DOHH2 (cell line): Measurements from ENCODE around the gene RABEPK.
"Not testable (repeated sequence)": the region's sequence is repeated elsewhere in the genome, so short reads cannot be mapped to it uniquely, and the experiment has no call there.

Experiments used
- H3F3A ChIP-seq: fragments of 200-600 bp; sonication (generic), shearing (Covaris generic); 2 replicates; pipeline ENCODE4 v1.6.0; 2016; ENCODE audit warnings: antibody characterized with exemption, mild to moderate bottlenecking; ENCODE audit not compliant: control insufficient read depth, insufficient read depth
- H3K27ac ChIP-seq: fragments of 200-600 bp; sonication (generic); 2 replicates; pipeline ENCODE4 v1.5.1; 2014; ENCODE audit warnings: low read depth, mild to moderate bottlenecking, low read length, moderate library complexity
- H3K27me3 ChIP-seq: fragments of 200-600 bp; sonication (generic); 2 replicates; pipeline ENCODE4 v1.6.1; 2014; ENCODE audit warnings: mild to moderate bottlenecking, low read length, mixed read lengths; ENCODE audit not compliant: control insufficient read depth
- H3K36me3 ChIP-seq: fragments of 200-600 bp; sonication (generic); 2 replicates; pipeline ENCODE4 v1.6.1; 2014; ENCODE audit warnings: mild to moderate bottlenecking, low read length, moderate library complexity, mixed read lengths; ENCODE audit not compliant: control insufficient read depth
- H3K4me1 ChIP-seq: fragments of 200-600 bp; sonication (generic); 2 replicates; pipeline ENCODE4 v1.6.1; 2014; ENCODE audit warnings: mild to moderate bottlenecking, low read length, mixed read lengths; ENCODE audit not compliant: control insufficient read depth
- H3K4me2 ChIP-seq: fragments of 200-600 bp; sonication (generic); 2 replicates; pipeline ENCODE4 v1.6.0; 2014; ENCODE audit warnings: mild to moderate bottlenecking, low read length, moderate library complexity
- H3K4me3 ChIP-seq: fragments of 200-600 bp; sonication (generic); 2 replicates; pipeline ENCODE4 v1.5.1; 2014; ENCODE audit warnings: mild to moderate bottlenecking, low read length, mixed read lengths
- H3K79me2 ChIP-seq: fragments of 200-600 bp; sonication (generic); 2 replicates; pipeline ENCODE4 v1.6.1; 2014; ENCODE audit warnings: mild to moderate bottlenecking, low read length, mixed read lengths; ENCODE audit not compliant: control insufficient read depth
- H3K9me2 ChIP-seq: fragments of 200-600 bp; sonication (generic); replicated peaks from 2 replicates; pipeline ENCODE4 v1.6.1; 2014; ENCODE audit warnings: mild to moderate bottlenecking, low read length, mixed read lengths; ENCODE audit not compliant: control insufficient read depth
- H3K9me3 ChIP-seq: fragments of 200-600 bp; sonication (generic); 2 replicates; pipeline ENCODE4 v1.6.1; 2014; ENCODE audit warnings: antibody characterized with exemption, low read length, mixed read lengths; ENCODE audit not compliant: control insufficient read depth, insufficient read depth
- H4K20me1 ChIP-seq: fragments of 200-600 bp; sonication (generic); 2 replicates; pipeline ENCODE4 v1.6.0; 2014; ENCODE audit warnings: low read depth, mild to moderate bottlenecking, antibody characterized with exemption, low read length, moderate library complexity; ENCODE audit not compliant: control insufficient read depth, insufficient read depth
- EZH2phosphoT487 ChIP-seq: fragments of 200-600 bp; sonication (generic); IDR thresholded peaks from 2 replicates; pipeline ENCODE4 v1.6.1; 2017; ENCODE audit warnings: borderline replicate concordance, mild to moderate bottlenecking, antibody characterized with exemption, low read length, moderate library complexity, mixed read lengths
- TF ChIP-seq, protein P1 (sequence below): fragments of 200-600 bp; sonication (generic); IDR thresholded peaks from one replicate; pipeline ENCODE4 v1.5.1; 2014; ENCODE audit warnings: antibody characterized with exemption, mild to moderate bottlenecking, low read depth, low read length; ENCODE audit not compliant: poor library complexity, severe bottlenecking

Gene RABEPK

DNA sequence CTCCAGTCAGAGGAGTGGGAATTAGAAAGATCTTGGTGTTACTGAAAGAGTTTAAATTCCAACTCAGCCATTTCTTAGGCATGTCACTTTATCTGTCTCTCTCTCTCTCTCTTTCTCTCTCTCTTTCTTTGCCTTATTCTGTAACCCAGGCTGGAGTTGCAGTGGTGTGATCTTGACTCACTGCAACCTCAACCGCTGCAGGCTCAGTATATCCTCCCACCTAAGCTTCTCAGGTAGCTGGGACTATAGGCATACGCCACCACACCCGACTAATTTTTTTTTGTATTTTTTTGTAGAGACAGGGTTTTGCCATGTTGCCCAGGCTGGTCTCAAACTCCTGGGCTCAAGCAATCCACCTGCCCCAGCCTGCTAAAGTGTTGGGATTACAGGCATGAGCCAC is 18.3 kb downstream of the RABEPK start:
- no peak for TF ChIP-seq EZH2phosphoT487
- TF ChIP-seq, protein P1, sequence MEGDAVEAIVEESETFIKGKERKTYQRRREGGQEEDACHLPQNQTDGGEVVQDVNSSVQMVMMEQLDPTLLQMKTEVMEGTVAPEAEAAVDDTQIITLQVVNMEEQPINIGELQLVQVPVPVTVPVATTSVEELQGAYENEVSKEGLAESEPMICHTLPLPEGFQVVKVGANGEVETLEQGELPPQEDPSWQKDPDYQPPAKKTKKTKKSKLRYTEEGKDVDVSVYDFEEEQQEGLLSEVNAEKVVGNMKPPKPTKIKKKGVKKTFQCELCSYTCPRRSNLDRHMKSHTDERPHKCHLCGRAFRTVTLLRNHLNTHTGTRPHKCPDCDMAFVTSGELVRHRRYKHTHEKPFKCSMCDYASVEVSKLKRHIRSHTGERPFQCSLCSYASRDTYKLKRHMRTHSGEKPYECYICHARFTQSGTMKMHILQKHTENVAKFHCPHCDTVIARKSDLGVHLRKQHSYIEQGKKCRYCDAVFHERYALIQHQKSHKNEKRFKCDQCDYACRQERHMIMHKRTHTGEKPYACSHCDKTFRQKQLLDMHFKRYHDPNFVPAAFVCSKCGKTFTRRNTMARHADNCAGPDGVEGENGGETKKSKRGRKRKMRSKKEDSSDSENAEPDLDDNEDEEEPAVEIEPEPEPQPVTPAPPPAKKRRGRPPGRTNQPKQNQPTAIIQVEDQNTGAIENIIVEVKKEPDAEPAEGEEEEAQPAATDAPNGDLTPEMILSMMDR, result no peak
- Histone ChIP-seq H3K4me3 (no peak overlapping the region), H3K27ac (no peak overlapping the region), H3K36me3 (peaks cover 15% of the 10 kb centered on the region), H3K79me2 (no peaks in the 10 kb centered on the region), H3K9me3 (no peaks in the 10 kb centered on the region), H3F3A (no peaks in the 10 kb centered on the region), H4K20me1 (no peaks in the 10 kb centered on the region), H3K4me2 (no peak overlapping the region), H3K4me1 (no peaks in the 10 kb centered on the region), H3K27me3 (no peaks in the 10 kb centered on the region), H3K9me2 (no peaks in the 10 kb centered on the region)

GRCh38 chr9:125224858-125225257 is 24.5 kb downstream of the RABEPK start:
- H3K36me3 ChIP-seq, H3K9me3 ChIP-seq, H4K20me1 ChIP-seq, H3K27ac ChIP-seq, H3K4me2 ChIP-seq, H3K79me2 ChIP-seq, H3K27me3 ChIP-seq, H3F3A ChIP-seq, H3K9me2 ChIP-seq, H3K4me3 ChIP-seq, H3K4me1 ChIP-seq: not testable (repeated sequence)

DNA sequence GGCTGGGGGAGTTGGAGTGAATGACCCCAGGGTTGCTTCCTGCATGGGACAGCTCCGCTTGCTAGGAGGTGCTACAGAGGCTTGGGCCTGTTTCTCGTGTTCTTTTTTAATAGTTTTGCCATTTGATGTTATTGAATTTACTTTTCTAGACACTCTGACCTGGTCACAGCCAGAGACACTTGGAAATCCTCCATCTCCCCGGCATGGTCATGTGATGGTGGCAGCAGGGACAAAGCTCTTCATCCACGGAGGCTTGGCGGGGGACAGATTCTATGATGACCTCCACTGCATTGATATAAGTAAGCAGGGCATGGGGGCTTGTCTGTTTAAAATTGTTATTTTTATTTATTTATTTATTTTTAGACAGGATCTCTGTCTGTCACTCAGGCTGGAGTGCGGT is 27.4 kb downstream of the RABEPK start:
- H3K27ac ChIP-seq, result no peak overlapping the region

DNA sequence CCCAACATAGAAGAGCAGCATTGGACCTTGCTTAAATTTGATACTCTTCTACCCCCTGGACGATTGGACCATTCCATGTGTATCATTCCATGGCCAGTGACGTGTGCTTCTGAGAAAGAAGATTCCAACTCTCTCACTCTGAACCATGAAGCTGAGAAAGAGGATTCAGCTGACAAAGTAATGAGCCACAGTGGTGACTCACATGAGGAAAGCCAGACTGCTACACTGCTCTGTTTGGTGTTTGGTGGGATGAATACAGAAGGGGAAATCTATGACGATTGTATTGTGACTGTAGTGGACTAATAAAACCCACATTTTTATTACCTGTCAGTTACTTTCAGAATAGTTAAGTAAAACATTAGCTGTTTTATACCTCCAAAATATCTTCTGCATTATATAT is 33.3 kb downstream of the RABEPK start:
- H3K36me3 ChIP-seq, result peaks cover 50% of the 10 kb centered on the region

More for the DNA sequence above, 27.4 kb downstream of the RABEPK start:
- Histone ChIP-seq H3F3A (peaks cover 4% of the 10 kb centered on the region; the same call in 1 of the 2 replicates), H3K4me3 (no peak overlapping the region), H3K4me2 (no peak overlapping the region), H4K20me1 (no peaks in the 10 kb centered on the region), H3K9me3 (no peaks in the 10 kb centered on the region), H3K36me3 (peaks cover 2% of the 10 kb centered on the region; the same call in 1 of the 2 replicates), H3K79me2 (no peaks in the 10 kb centered on the region), H3K4me1 (no peaks in the 10 kb centered on the region), H3K9me2 (no peaks in the 10 kb centered on the region), H3K27me3 (no peaks in the 10 kb centered on the region)
- TF ChIP-seq, protein P1, result no peak
- TF ChIP-seq EZH2phosphoT487, result no peak

DNA sequence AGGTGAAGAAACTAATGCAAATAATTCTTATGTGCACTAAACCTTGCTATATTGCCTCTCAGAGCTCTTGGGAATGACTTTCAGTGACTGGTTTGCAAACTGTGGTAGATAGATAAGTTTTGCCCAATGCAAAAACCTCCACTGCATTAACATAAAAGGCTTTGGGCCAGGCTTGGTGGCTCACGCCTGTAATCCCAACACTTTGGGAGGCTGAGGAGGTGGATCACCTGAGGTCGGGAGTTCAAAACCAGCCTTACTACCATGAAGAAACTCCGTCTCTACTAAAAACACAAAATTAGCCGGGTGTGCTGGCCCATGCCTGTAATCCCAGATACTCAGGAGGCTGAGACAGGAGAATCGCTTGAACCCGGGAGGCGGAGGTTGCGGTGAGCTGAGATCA is 33.8 kb downstream of the RABEPK start:
- H3K4me1 ChIP-seq, result peaks cover 27% of the 10 kb centered on the region
- H3K4me2 ChIP-seq, H3K9me2 ChIP-seq, H3K4me3 ChIP-seq, H3K27ac ChIP-seq, H3K9me3 ChIP-seq, H3K27me3 ChIP-seq: not testable (repeated sequence)
- H3F3A ChIP-seq, result peaks cover 57% of the 10 kb centered on the region
- H3K79me2 ChIP-seq, result peaks cover 39% of the 10 kb centered on the region
- H3K36me3 ChIP-seq, result peaks cover 54% of the 10 kb centered on the region
- peaks cover 12% of the 10 kb centered on the region; the same call in 1 of the 2 replicates for H4K20me1 ChIP-seq

More for the DNA sequence above, 33.3 kb downstream of the RABEPK start:
- no peaks in the 10 kb centered on the region for H3K9me3 ChIP-seq
- no peak overlapping the region for H3K4me3 ChIP-seq
- TF ChIP-seq, protein P1, result no peak
- TF ChIP-seq EZH2phosphoT487, result no peak
- no peak overlapping the region for H3K4me2 ChIP-seq
- H3K4me1 ChIP-seq, result peaks cover 23% of the 10 kb centered on the region
- H3K27me3 ChIP-seq, result no peaks in the 10 kb centered on the region
- H4K20me1 ChIP-seq, result peaks cover 9% of the 10 kb centered on the region; the same call in 1 of the 2 replicates
- H3K79me2 ChIP-seq, result peaks cover 35% of the 10 kb centered on the region
- no peaks in the 10 kb centered on the region for H3K9me2 ChIP-seq
- peaks cover 54% of the 10 kb centered on the region for H3F3A ChIP-seq
- no peak overlapping the region for H3K27ac ChIP-seq
